Stimulated activated CD4-positive, alpha-beta T cell treated with anti-CD3 and anti-CD28 coated beads, Interleukin-1b, Interleukin-23, amount 100 ng/mL, for 4 hours (primary cell): ENCODE data around the gene GALK2.
"Not testable (repeated sequence)": the region's sequence is repeated elsewhere in the genome, so short reads cannot be mapped to it uniquely, and the experiment has no call there.

Source experiments
- DNase-seq, 2 donors: peaks; one replicate each; pipeline ENCODE4 v3.0.0-alpha.2; 2020; ENCODE audit warnings: low read depth in 2 of 2

Gene GALK2

GRCh38 chr15:49164865-49165264 is 5.2 kb upstream of the GALK2 start:
- no peak for DNase-seq

- DNase-seq, result no peak
Measured at GRCh38 chr15:49168016-49168415, 2.0 kb upstream of the GALK2 start.

GRCh38 chr15:49171790-49172189 is 1.7 kb downstream of the GALK2 start:
- no peak for DNase-seq

GRCh38 chr15:49174902-49175301 is 4.9 kb downstream of the GALK2 start:
- DNase-seq, result no peak

- not testable (repeated sequence) for DNase-seq
Measured at GRCh38 chr15:49175582-49176397, 5.7 kb downstream of the GALK2 start.

- no peak for DNase-seq
Measured at GRCh38 chr15:49178497-49178896, 8.4 kb downstream of the GALK2 start.

- no peak for DNase-seq
Measured at GRCh38 chr15:49179433-49180190, 9.6 kb downstream of the GALK2 start.

GRCh38 chr15:49182128-49182527 is 12.1 kb downstream of the GALK2 start:
- DNase-seq, result no peak

- not testable (repeated sequence) for DNase-seq
Measured at GRCh38 chr15:49183741-49184140, 13.7 kb downstream of the GALK2 start.

GRCh38 chr15:49185473-49185872 is 15.4 kb downstream of the GALK2 start:
- no peak for DNase-seq

- no peak for DNase-seq
Measured at GRCh38 chr15:49187549-49188245, 17.6 kb downstream of the GALK2 start.

GRCh38 chr15:49188933-49189332 is 18.9 kb downstream of the GALK2 start:
- no peak for DNase-seq

- DNase-seq, result no peak
Measured at GRCh38 chr15:49189631-49190030, 19.6 kb downstream of the GALK2 start.

GRCh38 chr15:49190586-49190985 is 20.5 kb downstream of the GALK2 start:
- DNase-seq, result no peak

- no peak for DNase-seq
Measured at GRCh38 chr15:49191892-49192291, 21.8 kb downstream of the GALK2 start.

- no peak for DNase-seq
Measured at GRCh38 chr15:49196856-49197255, 26.8 kb downstream of the GALK2 start.

- no peak for DNase-seq
Measured at GRCh38 chr15:49199666-49200065, 29.6 kb downstream of the GALK2 start.

GRCh38 chr15:49200347-49200746 is 30.3 kb downstream of the GALK2 start:
- no peak for DNase-seq

GRCh38 chr15:49208102-49208501 is 38.1 kb downstream of the GALK2 start:
- not testable (repeated sequence) for DNase-seq

- no peak for DNase-seq
Measured at GRCh38 chr15:49212897-49213296, 42.9 kb downstream of the GALK2 start.

- no peak for DNase-seq
Measured at GRCh38 chr15:49215768-49216739, 46.0 kb downstream of the GALK2 start.
